PC-3 (cell line): ENCODE results near the gene ADAM22. TPM values are rescaled to one million over a fixed set of nuclear protein-coding genes. Genes with fewer than 3 reads are reported as not detected.

Experiments used
- ATAC-seq: fragments of 200-7000 bp; cut with Tn5 transposase; 2 replicates; pipeline ENCODE4 v1.9.1; 2020; ENCODE audit warnings: mild to moderate bottlenecking, moderate library complexity
- BruUV-seq: library from RNA; stranded (reverse); fragments of 400-500 nt; replicated peaks from 2 replicates; lab custom pipeline; 2021; lab: Mats Ljungman, UMichigan
- CTCF ChIA-PET: fragments of 300-600 bp; sonication (Branson Sonifier 250); formaldehyde crosslinking; loops from one replicate; lab custom pipeline; 2022; ENCODE audit warnings: antibody characterized with exemption; lab: Charles Lee
- POLR2A ChIA-PET: fragments of 300-600 bp; sonication (Branson Sonifier 250); formaldehyde crosslinking; loops from one replicate; lab custom pipeline; 2022; ENCODE audit warnings: antibody characterized with exemption; ENCODE audit not compliant: unreplicated experiment; lab: Charles Lee
- DNase-seq: peaks from one replicate; pipeline ENCODE4 v3.0.0-alpha.2; 2015
- H2AFZ ChIP-seq: fragments of 300-600 bp; sonication (generic); 2 replicates; pipeline ENCODE4 v1.6.0; 2016; ENCODE audit warnings: antibody characterized with exemption, low read length
- H3F3A ChIP-seq: fragments of 300-600 bp; sonication (generic); one replicate; pipeline ENCODE4 v1.6.0; 2017; ENCODE audit warnings: antibody characterized with exemption, low read length, control low read depth, mild to moderate bottlenecking; ENCODE audit not compliant: unreplicated experiment
- H3K27ac ChIP-seq: fragments of 300-600 bp; sonication (generic); 2 replicates; pipeline ENCODE4 v1.5.1; 2016; ENCODE audit warnings: mild to moderate bottlenecking, low read length
- H3K27me3 ChIP-seq: fragments of 300-600 bp; sonication (generic); 2 replicates; pipeline ENCODE4 v1.6.1; 2016; ENCODE audit warnings: low read length, mixed read lengths
- H3K36me3 ChIP-seq: fragments of 300-600 bp; sonication (generic); 2 replicates; pipeline ENCODE4 v1.6.1; 2016; ENCODE audit warnings: low read depth, mixed run types, low read length, mixed read lengths
- H3K4me1 ChIP-seq: fragments of 300-600 bp; sonication (generic); 2 replicates; pipeline ENCODE4 v1.5.1; 2016; ENCODE audit warnings: low read length; ENCODE audit not compliant: insufficient read depth
- H3K4me2 ChIP-seq: fragments of 300-600 bp; sonication (generic); 2 replicates; pipeline ENCODE4 v1.6.0; 2016; ENCODE audit warnings: low read length
- H3K4me3 ChIP-seq: fragments of 300-600 bp; sonication (generic); 2 replicates; pipeline ENCODE4 v1.5.1; 2016; ENCODE audit warnings: mild to moderate bottlenecking, low read length, mixed read lengths
- H3K79me2 ChIP-seq: fragments of 300-600 bp; sonication (generic); 2 replicates; pipeline ENCODE4 v1.6.1; 2017; ENCODE audit warnings: low read length, mixed read lengths
- H3K9ac ChIP-seq: fragments of 300-600 bp; sonication (generic); 2 replicates; pipeline ENCODE4 v1.6.0; 2016; ENCODE audit warnings: mild to moderate bottlenecking, low read length
- H3K9me2 ChIP-seq: fragments of 300-600 bp; sonication (generic); replicated peaks from 2 replicates; pipeline ENCODE4 v1.6.1; 2016; ENCODE audit warnings: mixed run types, low read length, mixed read lengths
- H3K9me3 ChIP-seq: fragments of 300-600 bp; sonication (generic); 2 replicates; pipeline ENCODE4 v1.6.1; 2016; ENCODE audit warnings: low read length, mixed read lengths
- H4K20me1 ChIP-seq: fragments of 300-600 bp; sonication (generic); 2 replicates; pipeline ENCODE4 v1.6.1; 2016; ENCODE audit warnings: low read length, mixed read lengths
- CTCF ChIP-seq: fragments of 300-600 bp; sonication (generic); conservative IDR thresholded peaks from 2 replicates; pipeline ENCODE4 v1.5.1; 2017; ENCODE audit warnings: antibody characterized with exemption, low read depth, mild to moderate bottlenecking, low read length
- EZH2 ChIP-seq: fragments of 300-600 bp; sonication (generic); IDR thresholded peaks from one replicate; pipeline ENCODE4 v1.6.1; 2017; ENCODE audit warnings: antibody characterized with exemption, mild to moderate bottlenecking, low read length; ENCODE audit not compliant: unreplicated experiment
- EZH2phosphoT487 ChIP-seq: fragments of 300-600 bp; sonication (generic); IDR thresholded peaks from 2 replicates; pipeline ENCODE4 v1.6.1; 2018; ENCODE audit warnings: mild to moderate bottlenecking, antibody characterized with exemption, low read length, borderline replicate concordance
- intact Hi-C: fragments of 100-400 bp; cut with micrococcal nuclease; formaldehyde crosslinking; loops from 2 replicates; pipeline ENCODE4 v1.9.0; 2023
- total RNA-seq: library from RNA; depleted of rRNA; stranded (reverse); fragments of >200 nt; gene quantifications from 2 replicates; pipeline ENCODE4 v1.2.3, GENCODE V29; 2014

ADAM22 gene
- total RNA-seq, 1 experiment from 2014 or later: 4.4 TPM

GRCh38 chr7:88042803-88043202 is 108.8 kb downstream of the ADAM22 start:
- Histone ChIP-seq H3K36me3 (no peaks in the 10 kb centered on the region), H3K27ac (no peak overlapping the region), H3K9me2 (no peaks in the 10 kb centered on the region), H3K9ac (no peak overlapping the region), H3K27me3 (no peaks in the 10 kb centered on the region), H3K4me1 (no peaks in the 10 kb centered on the region), H3K4me3 (no peak overlapping the region), H3K4me2 (no peak overlapping the region), H3K79me2 (no peaks in the 10 kb centered on the region), H4K20me1 (no peaks in the 10 kb centered on the region), H3K9me3 (no peaks in the 10 kb centered on the region), H2AFZ (no peak overlapping the region), H3F3A (no peaks in the 10 kb centered on the region)
- ATAC-seq (no peak), DNase-seq (no peak)
- CTCF ChIA-PET: no interaction called here
- POLR2A ChIA-PET: interaction anchor here (0.6 kb wide), 1 partner anchor 167 kb away, joined by 6 read pairs; no protein-coding TSS in a partner anchor
- no TSS peak for BruUV-seq
- intact Hi-C loops: no loop called here
- no peak for TF ChIP-seq CTCF
- TF ChIP-seq EZH2phosphoT487: no peak
- no peak for TF ChIP-seq EZH2

- H3K27me3 ChIP-seq: no peaks in the 10 kb centered on the region
- POLR2A ChIA-PET: no interaction called here
- no peak for ATAC-seq
- CTCF ChIA-PET: no interaction called here
- H3F3A ChIP-seq: no peaks in the 10 kb centered on the region
- H3K4me3 ChIP-seq: no peak overlapping the region
- H3K9ac ChIP-seq: no peak overlapping the region
- no peak overlapping the region for H3K4me2 ChIP-seq
- no peak overlapping the region for H3K27ac ChIP-seq
- H3K79me2 ChIP-seq: no peaks in the 10 kb centered on the region
- no peaks in the 10 kb centered on the region for H3K9me3 ChIP-seq
- no peaks in the 10 kb centered on the region for H3K4me1 ChIP-seq
- DNase-seq: no peak
- BruUV-seq: no TSS peak
- H2AFZ ChIP-seq: no peak overlapping the region
- H3K9me2 ChIP-seq: no peaks in the 10 kb centered on the region
- intact Hi-C loops: no loop called here
- no peaks in the 10 kb centered on the region for H4K20me1 ChIP-seq
- TF ChIP-seq EZH2: no peak
- TF ChIP-seq CTCF: no peak
- no peak for TF ChIP-seq EZH2phosphoT487
- H3K36me3 ChIP-seq: no peaks in the 10 kb centered on the region
Measured at GRCh38 chr7:88044069-88044468, 110.0 kb downstream of the ADAM22 start.

GRCh38 chr7:88046839-88047573 is 113.0 kb downstream of the ADAM22 start:
- CTCF ChIA-PET: no interaction called here
- H3F3A ChIP-seq: no peaks in the 10 kb centered on the region
- H3K27me3 ChIP-seq: no peaks in the 10 kb centered on the region
- TF ChIP-seq CTCF (no peak), EZH2phosphoT487 (no peak), EZH2 (no peak)
- H4K20me1 ChIP-seq: no peaks in the 10 kb centered on the region
- no peak overlapping the region for H3K9ac ChIP-seq
- intact Hi-C loops: no loop called here
- no peak for DNase-seq
- H3K79me2 ChIP-seq: no peaks in the 10 kb centered on the region
- no peak overlapping the region for H2AFZ ChIP-seq
- H3K4me1 ChIP-seq: no peaks in the 10 kb centered on the region
- H3K9me3 ChIP-seq: no peaks in the 10 kb centered on the region
- no peak overlapping the region for H3K27ac ChIP-seq
- H3K4me2 ChIP-seq: no peak overlapping the region
- POLR2A ChIA-PET: no interaction called here
- H3K4me3 ChIP-seq: no peak overlapping the region
- H3K9me2 ChIP-seq: no peaks in the 10 kb centered on the region
- no peaks in the 10 kb centered on the region for H3K36me3 ChIP-seq
- no TSS peak for BruUV-seq
- ATAC-seq: no peak
